Ammon's horn (tissue), 1 donor: ENCODE results near the gene TM4SF1.
A peak's percentile ranks its signal among the peaks of the same experiment; 100 is the strongest.
"Not testable (repeated sequence)": the region's sequence is repeated elsewhere in the genome, so short reads cannot be mapped to it uniquely, and the experiment has no call there.

Experiments used
- DNase-seq: peaks from one replicate; pipeline ENCODE4 v3.0.0-alpha.2; 2016; ENCODE audit warnings: low spot score

The TM4SF1 gene

GRCh38 chr3:149395107-149396089, 17.9 kb upstream of the TM4SF1 start:
- no peak for DNase-seq

- peak; percentile 74 for DNase-seq
Observed at GRCh38 chr3:149393345-149394160, 16.1 kb upstream of the TM4SF1 start.

- DNase-seq, result no peak
Observed at GRCh38 chr3:149391960-149392359, 14.5 kb upstream of the TM4SF1 start.

GRCh38 chr3:149390772-149391212, 13.3 kb upstream of the TM4SF1 start:
- no peak for DNase-seq

- DNase-seq, result no peak
Observed at GRCh38 chr3:149390294-149390693, 12.8 kb upstream of the TM4SF1 start.

- no peak for DNase-seq
Observed at GRCh38 chr3:149388531-149389417, 11.3 kb upstream of the TM4SF1 start.

GRCh38 chr3:149388001-149388440, 10.6 kb upstream of the TM4SF1 start:
- DNase-seq, result no peak

- DNase-seq, result no peak
Observed at GRCh38 chr3:149386299-149386606, 8.8 kb upstream of the TM4SF1 start.

- DNase-seq, result no peak
Observed at GRCh38 chr3:149385617-149386298, 8.3 kb upstream of the TM4SF1 start.

- no peak for DNase-seq
Observed at GRCh38 chr3:149384911-149385321, 7.5 kb upstream of the TM4SF1 start.

- DNase-seq, result no peak
Observed at GRCh38 chr3:149384167-149384566, 6.7 kb upstream of the TM4SF1 start.

- DNase-seq, result no peak
Observed at GRCh38 chr3:149383703-149384102, 6.3 kb upstream of the TM4SF1 start.

- no peak for DNase-seq
Observed at GRCh38 chr3:149382518-149382917, 5.1 kb upstream of the TM4SF1 start.

GRCh38 chr3:149382101-149382467, 4.6 kb upstream of the TM4SF1 start:
- DNase-seq, result no peak

GRCh38 chr3:149381173-149382100, 4.0 kb upstream of the TM4SF1 start:
- DNase-seq, result no peak

GRCh38 chr3:149380220-149380619, 2.8 kb upstream of the TM4SF1 start:
- not testable (repeated sequence) for DNase-seq

- DNase-seq, result no peak
Observed at GRCh38 chr3:149378478-149379309, 1.2 kb upstream of the TM4SF1 start.

GRCh38 chr3:149376718-149377407, 586 bp downstream of the TM4SF1 start:
- no peak for DNase-seq
